IPS DF 19.7 (cell line): ENCODE data around the gene PPP2CA.
"Not testable (repeated sequence)": the region's sequence is repeated elsewhere in the genome, so short reads cannot be mapped to it uniquely, and the experiment has no call there.

ENCODE experiments used
- DNase-seq: peaks from one replicate; pipeline ENCODE4 v3.0.0-alpha.2; 2013; ENCODE audit warnings: low read depth, low spot score

The PPP2CA gene

DNA sequence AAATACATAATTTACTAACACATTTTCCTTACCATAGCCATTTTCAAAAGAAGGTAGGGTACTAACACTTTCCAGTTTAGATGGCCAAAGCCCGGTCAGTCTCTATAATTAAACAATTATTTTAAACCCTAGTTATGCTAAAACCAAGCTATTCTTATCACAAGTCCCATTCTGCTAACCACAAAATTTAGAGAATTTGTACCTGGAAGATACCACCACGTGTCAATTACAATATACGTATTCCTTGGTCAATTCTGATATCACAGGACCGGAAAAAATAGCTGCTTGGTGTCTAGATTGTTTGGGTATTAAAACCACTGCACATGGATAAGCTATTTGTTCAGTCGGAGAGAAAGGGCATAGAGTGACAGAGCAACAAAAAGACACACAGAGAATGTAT, 30.2 kb downstream of the PPP2CA start:
- DNase-seq, result no peak

DNA sequence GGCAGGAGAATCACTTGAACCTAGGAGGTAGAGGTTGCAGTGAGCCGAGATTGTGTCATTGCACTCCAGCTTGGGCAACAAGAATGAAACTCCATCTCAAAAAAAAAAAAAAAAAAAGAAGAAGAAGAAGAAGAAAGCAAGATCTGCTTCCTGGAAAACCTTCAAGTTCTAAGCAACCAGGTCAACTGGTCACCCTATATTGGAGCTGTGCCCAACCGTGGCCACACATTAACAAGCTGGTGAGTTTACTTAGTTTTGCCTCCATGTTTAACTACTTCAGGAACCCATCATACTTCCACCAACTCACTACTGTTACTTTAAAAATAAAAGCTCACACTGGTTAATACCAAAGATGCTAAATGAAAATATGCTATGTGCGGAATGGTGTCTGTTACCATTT, 36.8 kb downstream of the PPP2CA start:
- no peak for DNase-seq

DNA sequence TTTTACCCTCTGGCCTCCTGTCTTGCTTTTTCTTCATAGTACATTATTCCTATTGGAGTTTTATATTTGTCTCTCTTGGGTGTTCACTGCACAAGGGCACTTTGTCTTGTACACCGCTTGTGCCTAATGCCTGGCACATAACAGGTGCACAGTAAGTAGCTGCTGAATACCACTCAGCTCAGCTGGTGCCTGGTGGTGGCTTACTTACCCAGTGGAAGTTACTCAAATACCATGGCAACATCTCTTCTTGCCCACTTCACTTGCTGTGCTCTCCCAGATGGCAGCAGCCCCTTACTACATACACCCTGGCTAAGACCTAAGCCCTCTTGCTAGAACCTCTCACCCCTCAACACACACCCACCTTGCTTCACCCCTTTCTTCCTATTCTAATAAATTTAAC, 37.8 kb downstream of the PPP2CA start:
- no peak for DNase-seq

DNA sequence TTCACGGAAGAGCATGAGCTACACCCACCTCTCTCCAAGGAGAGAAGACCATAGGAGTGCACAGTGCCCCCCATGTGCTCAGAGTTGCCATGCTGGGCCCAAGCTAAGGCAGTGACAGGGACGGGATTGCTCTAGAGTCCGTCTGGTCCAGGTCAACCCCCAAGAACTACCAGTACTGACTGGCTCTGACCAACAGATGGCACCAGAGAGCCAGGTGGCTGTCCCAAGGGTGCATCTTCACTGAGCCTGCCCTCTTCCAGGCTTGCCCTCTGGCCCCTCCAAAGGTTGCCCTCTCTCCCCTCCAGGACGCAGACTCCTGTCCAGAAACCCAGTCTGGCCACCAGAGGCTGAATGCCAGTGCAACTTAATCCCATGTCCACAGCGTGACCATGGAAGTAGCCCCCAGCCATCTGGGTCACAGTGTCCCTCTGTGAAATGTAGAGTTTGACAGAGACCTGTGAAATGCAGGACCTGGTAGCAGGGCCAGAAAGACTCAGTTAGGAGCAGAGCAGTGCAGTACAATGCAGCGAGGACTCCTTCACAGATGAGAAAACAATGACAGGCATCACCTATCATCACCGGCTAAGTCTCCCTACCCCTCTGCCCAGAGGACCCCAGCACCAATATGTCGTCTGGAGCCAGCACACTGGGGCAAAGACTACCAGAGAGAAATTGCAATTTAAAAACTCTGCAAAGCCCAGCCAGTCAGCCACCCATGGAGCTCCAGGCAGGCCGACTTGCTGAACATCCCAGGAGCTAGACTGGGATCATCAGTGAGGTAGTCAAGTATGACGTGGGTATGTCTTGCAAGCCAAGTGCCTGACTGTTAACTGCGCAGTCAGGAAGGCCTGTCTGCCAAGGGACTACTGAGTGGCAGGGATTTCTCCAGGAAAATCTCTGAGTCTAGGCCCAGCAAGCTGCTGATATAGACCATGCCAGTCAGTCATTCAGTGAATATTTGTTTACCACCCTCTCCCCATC, 41.4 kb downstream of the PPP2CA start:
- DNase-seq, result no peak

DNA sequence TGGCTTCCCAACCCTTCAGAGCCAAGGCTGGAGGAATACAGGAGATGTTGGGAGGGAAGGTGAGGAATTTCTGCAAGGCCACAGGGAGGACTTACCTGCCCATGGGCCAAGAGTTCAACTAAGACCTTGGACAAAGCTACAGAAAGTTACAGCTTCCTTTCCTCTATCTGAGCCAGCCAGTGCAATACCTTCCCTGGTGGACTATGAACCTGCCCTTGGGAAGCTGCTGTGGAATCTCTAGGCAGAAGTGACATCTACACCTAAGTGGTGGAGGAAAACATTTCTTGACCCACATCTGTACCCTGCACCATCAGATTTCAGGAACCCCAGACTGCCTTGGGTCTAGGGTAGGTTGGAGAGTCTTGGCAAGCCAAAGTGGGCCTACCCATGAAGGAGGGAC, 42.4 kb downstream of the PPP2CA start:
- DNase-seq, result no peak

DNA sequence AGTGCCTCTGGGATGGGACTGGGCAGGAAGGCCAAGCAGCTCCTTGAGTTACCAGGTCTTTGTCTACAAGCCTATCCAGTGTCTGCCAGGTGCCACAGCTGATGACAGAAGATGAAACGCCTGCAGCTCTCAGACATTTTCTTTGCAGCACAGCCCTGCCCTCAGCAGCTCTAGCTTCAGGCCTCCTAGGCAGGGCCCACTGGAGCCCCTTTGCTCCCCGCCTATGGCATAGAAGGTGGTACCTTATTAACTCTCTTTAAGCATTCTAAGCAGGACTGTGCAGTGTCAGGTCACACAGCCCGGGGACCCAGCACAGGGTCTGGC, 47.8 kb downstream of the PPP2CA start:
- DNase-seq, result no peak

DNA sequence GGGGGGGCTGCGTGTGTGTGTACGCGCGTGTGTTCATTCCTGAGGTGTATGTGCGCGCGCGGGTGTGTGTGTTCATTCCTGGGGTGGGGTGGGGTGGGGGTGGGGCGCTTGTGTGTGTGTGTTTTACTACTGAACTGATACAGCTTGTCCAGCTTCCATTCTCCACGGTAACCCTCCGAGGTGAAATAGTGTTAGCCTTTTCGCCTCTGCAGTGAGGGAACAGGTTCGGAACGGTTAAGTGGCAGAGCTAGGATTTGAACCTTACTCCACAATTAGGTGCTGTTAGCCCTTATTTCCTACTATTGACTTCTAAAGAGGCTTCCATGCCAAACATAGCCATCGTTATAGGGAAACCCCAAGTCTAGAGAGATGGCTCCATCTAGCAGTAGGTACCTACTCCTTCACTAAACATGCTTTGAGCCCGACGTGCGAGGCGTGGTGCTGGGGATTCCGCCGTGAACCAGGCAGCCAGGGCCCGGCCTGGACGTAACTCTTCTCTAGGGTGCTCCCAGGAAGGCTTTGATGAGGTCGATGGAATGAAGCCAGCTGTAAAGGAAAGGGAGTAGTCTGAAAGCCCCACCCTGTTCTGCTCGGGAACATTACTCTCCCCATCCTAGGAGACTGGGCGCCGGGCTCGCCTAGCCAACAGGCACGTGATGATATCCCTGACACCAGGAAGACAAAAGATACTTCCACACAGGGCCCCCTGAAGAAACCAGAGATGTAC, 48.3 kb downstream of the PPP2CA start:
- no peak for DNase-seq

DNA sequence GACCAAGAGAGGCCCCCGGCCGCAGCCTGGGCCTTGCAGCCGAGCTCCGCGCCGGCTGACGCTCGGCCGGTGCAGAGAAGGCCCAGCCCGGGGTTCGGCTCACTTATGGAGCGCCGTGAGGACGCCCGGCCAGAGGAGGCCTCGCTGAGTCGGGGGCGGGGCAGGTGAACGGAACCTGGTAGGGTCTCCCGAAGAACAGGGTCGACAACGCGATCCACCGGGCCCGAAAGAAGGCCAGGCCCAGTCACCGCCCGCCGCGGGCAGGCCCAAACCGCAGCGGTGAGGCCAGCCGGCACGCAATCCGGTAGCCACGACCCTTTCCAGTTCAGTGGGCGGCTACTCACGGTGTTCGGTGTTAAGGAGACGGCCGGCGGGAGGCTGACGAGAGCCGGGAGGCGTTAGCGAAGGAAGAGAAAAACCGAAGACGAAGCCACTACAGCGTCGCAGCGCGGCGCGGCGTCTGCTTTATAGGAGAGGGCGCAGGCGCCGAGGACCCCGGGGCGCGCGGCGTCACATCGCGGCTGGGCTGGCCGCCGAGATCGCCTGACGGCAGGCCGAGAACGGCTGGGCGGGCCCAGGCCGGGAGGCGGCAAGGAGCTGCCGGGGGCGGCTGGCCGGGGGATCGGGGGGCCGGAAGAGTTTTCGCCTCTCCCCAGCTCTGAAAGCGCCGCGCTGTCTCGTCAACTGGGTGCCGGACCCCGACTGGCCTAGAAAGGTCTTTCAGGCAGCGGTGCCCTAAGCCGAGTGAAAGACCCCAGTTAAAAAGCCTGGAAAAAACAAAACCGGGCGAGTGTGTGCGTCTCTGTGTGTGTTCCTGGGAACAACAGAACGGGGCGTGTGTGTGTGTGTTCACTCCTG, 49.1 kb downstream of the PPP2CA start, which contains the start of gene SKP1:
Gene SKP1 (minus strand): TSS at position 440 of the 858 bp plus-strand sequence. CDS start 2,928 bp downstream, outside the sequence.
- DNase-seq, result no peak

DNA sequence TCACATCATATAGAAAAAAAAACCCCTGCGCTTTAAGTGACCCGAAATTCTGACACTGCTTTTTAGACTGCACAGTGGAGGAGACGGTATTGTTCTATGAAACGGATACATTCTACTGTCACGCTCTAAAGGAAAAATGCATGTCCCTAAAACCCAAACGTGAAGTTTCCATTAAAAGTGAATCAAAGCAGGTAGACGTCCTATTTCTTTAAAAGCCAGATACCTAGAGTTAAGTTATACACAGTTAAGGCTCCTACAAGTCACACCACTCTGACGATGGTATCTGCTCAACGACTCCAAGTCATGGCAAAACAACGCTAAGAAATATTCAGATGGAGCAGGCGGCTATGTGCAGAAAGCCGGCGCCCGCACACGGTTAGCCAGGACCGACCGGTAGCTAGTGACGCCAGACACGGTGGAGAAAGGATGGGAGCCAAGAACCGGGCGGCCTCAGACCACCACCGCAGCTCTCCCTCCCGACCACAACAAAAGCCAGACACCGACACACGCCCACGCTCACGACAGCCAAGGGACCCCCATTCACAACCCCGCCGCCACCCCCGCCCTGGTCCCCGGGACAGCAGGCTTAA, 49.9 kb downstream of the PPP2CA start:
- no peak for DNase-seq

DNA sequence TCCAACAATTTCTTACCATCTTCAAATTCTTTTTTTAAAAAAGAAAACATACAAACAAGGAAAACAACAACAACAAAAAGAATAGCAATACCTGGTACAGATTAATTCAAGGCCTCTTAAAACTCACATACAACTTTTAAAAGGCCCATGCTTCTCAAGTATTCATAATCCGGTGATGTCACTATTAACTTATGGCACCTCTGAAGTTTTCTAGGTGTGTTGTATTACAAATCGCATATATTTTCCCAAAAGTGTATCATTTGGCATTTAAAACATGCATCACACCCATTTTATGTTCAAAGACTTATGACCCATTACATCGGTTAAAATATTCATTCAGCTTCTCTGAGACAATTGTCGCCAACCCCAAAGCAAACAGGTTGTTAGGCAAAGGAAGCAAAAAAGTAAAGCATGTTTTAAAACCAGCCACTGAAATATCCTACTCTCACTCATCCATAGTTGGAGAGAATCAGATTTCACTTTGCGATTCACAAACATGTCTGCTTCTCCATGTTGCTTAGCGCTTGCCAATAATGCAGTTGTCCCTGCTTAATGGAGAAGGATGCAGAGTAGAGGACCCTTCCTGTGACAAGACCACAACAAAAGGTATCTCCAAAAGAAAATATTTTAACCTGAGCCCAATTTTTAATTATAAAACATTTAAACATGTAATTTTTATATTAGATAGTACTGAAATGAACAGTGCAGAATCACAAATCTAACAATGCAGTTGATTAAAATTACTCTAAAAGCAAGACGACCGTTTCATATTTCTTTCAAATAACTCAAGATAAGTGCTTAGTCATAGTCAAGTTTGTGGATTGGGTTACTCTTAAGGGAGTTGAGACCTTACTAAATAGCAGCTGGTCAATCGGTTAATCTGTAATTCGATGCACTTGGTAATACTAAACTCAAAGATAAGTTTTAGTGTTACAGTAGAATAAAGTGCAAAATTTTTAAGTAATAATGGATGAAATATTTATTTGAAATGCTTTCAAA, 50.7 kb downstream of the PPP2CA start:
- DNase-seq, result no peak

DNA sequence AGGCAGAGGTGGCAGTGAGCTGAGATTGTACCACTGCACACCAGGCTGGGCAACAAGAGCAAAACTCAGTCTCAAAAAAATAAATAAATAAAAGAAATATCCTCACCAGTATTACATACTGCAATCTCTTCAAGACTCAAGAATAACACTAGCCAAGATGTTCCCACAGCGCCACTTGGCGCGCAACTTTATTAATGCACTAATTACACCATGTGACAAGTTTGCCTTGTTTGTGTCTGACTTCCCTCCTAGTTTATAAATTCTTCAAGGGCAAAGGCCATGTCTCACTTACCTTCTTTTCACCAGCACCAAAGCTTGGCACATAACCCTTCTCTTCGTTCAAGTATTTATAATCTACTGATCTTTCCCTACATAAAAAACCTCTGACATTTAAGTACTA, 53.9 kb downstream of the PPP2CA start:
- no peak for DNase-seq

DNA sequence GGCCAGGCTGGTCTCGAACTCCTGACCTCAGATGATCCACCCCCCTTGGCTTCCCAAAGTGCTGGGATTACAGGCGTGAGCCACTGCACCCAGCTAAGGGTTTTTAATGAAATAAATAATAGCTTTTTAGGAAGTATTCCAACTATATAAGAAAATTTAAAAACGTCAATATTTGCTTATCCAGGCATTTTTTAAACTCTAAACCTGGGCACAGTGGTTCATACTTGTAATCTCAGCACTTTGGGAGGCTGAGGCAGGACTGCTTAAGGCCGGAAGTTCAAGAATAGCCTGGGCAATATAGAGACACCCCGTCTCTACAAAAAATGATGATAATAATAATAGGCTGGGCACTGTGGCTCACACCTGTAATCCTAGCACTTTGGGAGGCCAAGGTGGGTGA, 63.3 kb downstream of the PPP2CA start:
- DNase-seq, result no peak

DNA sequence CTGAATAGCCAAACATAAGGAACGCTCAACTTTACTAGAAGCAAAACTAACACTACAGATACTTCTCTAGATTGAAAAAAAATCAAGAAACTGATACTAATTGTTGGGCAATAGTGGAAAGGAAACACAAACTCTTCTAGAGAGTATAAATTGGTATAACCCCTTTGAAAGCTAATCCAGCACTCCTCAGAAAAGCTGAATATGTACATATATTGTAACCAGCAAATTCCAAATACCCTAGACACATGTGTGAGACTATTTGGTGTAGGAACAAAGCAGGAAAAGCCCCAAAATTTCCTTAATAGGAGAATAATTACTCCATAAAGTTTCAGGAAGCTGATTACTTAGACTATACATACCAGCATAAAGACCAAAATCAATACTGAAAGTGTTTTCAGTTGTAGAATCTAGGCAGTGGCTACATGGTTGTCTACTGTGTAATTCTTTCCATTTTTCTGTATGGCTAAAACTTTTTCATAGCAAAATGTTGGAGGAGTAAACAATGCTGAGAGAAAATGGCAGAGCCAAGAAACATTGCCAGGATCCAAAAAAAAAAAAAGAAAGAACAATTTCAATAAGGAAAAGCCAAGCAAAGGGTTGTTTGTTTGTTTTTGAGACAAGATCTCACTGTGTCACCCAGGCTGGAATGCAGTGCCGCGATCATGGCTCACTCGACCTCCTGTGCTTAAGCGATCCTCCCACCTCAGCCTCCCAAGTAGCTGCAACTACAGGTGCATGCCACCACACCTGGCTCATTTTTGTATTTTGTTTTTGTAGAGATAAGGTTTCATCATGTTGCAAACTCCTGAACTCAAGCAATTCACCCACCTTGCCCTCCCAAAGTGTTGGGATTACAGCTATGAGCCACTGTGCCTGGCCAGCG, 64.1 kb downstream of the PPP2CA start:
- DNase-seq, result no peak

DNA sequence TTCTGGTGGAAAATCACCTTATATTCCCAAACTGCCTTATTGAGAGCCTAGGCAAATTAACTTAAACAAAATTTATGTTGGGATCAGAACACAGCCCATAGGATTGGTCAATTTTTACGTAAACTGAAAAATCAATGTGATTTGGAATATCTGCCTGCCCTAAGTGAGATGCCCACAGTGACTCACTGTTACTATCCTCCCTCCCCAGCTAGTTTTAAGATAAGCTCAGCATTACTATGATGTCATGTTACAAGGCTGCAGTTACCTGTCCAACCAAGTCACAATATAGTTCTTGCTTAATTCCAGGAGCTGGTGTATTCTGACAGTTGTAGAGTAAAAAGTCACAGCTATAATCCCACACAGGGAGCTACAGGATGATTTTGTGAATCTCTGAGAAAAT, 72.2 kb downstream of the PPP2CA start:
- DNase-seq, result no peak

DNA sequence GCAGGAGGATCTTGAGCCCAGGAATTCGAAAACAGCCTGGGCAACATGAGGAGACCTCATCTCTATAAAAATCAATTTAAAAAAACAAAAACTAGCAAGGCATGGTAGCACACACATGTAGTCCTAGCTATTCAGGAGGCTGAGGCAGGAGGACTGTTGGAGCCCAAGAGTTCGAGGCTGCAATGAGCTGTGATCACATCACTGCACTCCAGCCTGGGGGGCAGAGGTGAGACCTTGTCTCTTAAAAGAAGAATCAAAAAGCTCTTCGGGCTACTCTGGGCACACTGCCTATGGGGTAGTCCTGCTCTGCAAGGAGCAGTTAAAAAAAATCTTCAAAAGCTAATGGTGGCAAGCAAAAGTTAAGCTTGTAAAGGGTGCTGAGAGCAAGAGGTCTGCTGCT, 72.6 kb downstream of the PPP2CA start:
- no peak for DNase-seq

DNA sequence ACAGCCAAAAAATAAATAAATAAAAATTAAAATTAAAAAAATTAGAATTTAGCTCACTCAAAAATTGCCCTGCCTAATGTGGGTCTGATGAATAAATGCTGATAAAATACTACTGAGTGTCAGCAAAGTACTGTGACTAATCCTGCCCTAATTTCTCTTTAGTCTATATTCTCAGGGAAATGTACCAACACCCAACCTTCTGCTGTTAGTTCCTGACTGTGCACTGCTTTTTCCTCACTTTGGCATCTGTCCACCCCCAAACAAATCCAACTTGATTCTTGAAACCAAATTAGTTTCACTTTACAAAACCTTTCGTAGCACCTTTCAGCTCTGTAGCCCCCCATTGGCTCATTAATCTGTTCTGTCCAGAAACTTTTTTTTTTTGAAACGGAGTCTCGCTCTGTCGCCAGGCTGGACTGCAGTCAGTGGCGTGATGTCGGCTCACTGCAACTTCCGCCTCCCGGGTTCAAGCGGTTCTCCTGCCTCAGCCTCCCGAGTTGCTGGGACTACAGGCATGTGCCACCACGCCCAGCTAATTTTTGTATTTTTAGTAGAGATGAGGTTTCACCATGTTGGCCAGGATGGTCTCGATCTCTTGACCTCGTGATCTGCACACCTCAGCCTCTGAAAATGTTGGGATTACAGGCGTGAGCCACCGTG, 73.6 kb downstream of the PPP2CA start:
- DNase-seq, result not testable (repeated sequence)

DNA sequence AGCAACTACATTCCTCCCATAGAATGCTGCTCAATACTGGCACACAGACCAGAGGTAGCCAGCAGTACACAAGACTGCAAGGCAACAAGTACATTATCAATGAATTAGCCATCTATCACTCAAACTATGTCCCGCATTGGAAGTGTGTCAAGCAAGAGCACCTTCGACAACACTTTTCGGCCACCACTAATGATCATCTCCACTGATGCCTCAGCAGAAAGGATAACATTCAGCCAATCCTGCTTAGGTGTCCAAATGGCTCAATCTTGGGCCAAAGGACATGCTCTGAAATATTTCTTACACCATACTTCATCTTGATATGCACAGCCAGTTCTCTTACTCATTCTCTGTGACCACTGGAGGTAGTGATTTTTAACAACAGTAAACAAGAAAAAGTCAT, 74.2 kb downstream of the PPP2CA start:
- DNase-seq, result no peak

DNA sequence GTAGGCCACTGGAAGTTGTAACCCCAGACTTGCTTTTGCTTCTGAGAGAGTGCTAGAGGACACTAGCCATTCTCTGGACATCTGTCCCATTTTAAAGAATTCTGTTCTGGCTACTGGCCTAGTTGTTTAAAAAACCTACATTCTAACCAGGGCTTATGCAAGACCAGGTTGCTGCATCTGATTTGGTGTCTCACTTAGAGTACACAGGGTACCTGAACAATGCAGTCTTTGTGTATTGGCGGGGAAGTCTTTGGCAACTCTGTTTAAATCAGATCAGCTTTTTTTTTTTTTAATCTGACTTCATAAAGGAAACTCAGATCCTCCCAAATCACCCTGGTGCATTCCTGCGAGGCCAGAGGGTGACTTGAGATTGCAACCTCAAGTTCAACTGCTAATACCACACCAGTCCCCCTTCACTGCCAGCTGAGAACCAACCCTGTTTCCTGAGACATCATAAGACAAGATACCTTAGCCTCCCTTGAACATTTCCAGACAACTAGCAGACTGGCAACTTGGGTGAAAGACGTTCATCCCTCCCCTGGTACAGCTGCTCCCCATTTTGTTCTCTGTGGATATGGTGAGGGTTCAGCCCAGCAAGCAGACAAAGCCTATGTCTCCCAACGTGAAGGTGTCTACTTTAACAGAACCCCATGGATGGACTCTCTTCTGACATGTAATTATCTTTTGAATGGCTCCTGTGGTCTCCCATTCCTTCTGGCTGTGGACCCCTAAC, 76.1 kb downstream of the PPP2CA start:
- no peak for DNase-seq
